WTC11 (cell line): ENCODE data around the gene CMC2. TPM values are rescaled to one million over a fixed set of nuclear protein-coding genes. Genes with fewer than 3 reads are reported as not detected.

ENCODE experiments used
- AR ChIP-seq: fragments of 250-450 bp; sonication (Bioruptor Pico); IDR thresholded peaks from 2 replicates; pipeline ENCODE4 v1.9.0; 2021; ENCODE audit warnings: mild to moderate bottlenecking
- FOXJ3 ChIP-seq: sonication (generic); formaldehyde crosslinking; IDR thresholded peaks from 2 replicates; pipeline ENCODE4 v1.9.0; 2021; ENCODE audit warnings: missing genetic modification reagents, mild to moderate bottlenecking, borderline replicate concordance
- IRF2 ChIP-seq: sonication (generic); formaldehyde crosslinking; IDR thresholded peaks from 2 replicates; pipeline ENCODE4 v1.8.0; 2022; ENCODE audit warnings: low read depth, missing genetic modification reagents, borderline replicate concordance
- KAT7 ChIP-seq: sonication (generic); formaldehyde crosslinking; IDR thresholded peaks from 2 replicates; pipeline ENCODE4 v1.8.1; 2023; ENCODE audit warnings: missing genetic modification reagents, mild to moderate bottlenecking, borderline replicate concordance
- OVOL2 ChIP-seq: fragments of 250-450 bp; sonication (Bioruptor Pico); IDR thresholded peaks from 2 replicates; pipeline ENCODE4 v1.9.0; 2021; ENCODE audit warnings: mild to moderate bottlenecking, borderline replicate concordance
- PRDM15 ChIP-seq: sonication (generic); formaldehyde crosslinking; IDR thresholded peaks from 2 replicates; pipeline ENCODE4 v1.8.0; 2022; ENCODE audit warnings: missing genetic modification reagents
- USF1 ChIP-seq: sonication (generic); formaldehyde crosslinking; IDR thresholded peaks from 2 replicates; pipeline ENCODE4 v1.8.0; 2022; ENCODE audit warnings: mild to moderate bottlenecking, missing genetic modification reagents
- USF2 ChIP-seq: sonication (generic); formaldehyde crosslinking; IDR thresholded peaks from 2 replicates; pipeline ENCODE4 v1.8.1; 2023; ENCODE audit warnings: mild to moderate bottlenecking, missing genetic modification reagents, moderate library complexity
- ZNF532 ChIP-seq: fragments of 250-450 bp; sonication (Bioruptor Pico); IDR thresholded peaks from 2 replicates; pipeline ENCODE4 v1.9.0; 2021; ENCODE audit warnings: mild to moderate bottlenecking, borderline replicate concordance
- ZNF671 ChIP-seq: fragments of 250-450 bp; sonication (Bioruptor Pico); IDR thresholded peaks from 2 replicates; pipeline ENCODE4 v1.8.0; 2021; ENCODE audit warnings: mild to moderate bottlenecking
- total RNA-seq: library from RNA; stranded (reverse); gene quantifications from 3 replicates; pipeline ENCODE4 v1.2.3, GENCODE V29; 2021
- TF ChIP-seq, protein P1 (sequence below): sonication (generic); formaldehyde crosslinking; IDR thresholded peaks from 2 replicates; pipeline ENCODE4 v1.8.0; 2022; ENCODE audit warnings: mild to moderate bottlenecking, missing genetic modification reagents
- TF ChIP-seq, protein P2 (sequence below): sonication (generic); formaldehyde crosslinking; IDR thresholded peaks from 2 replicates; pipeline ENCODE4 v1.8.1; 2023; ENCODE audit warnings: mild to moderate bottlenecking, missing genetic modification reagents

The CMC2 gene
- total RNA-seq, 1 experiment from 2014 or later: 78.9 TPM

- no peak for TF ChIP-seq ZNF532 (CRISPR knock-in tag)
- no peak for TF ChIP-seq FOXJ3 (CRISPR knock-in tag)
- TF ChIP-seq, protein P1, sequence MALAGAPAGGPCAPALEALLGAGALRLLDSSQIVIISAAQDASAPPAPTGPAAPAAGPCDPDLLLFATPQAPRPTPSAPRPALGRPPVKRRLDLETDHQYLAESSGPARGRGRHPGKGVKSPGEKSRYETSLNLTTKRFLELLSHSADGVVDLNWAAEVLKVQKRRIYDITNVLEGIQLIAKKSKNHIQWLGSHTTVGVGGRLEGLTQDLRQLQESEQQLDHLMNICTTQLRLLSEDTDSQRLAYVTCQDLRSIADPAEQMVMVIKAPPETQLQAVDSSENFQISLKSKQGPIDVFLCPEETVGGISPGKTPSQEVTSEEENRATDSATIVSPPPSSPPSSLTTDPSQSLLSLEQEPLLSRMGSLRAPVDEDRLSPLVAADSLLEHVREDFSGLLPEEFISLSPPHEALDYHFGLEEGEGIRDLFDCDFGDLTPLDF (CRISPR knock-in tag): no peak
- no peak for TF ChIP-seq USF2 (CRISPR knock-in tag)
- TF ChIP-seq IRF2 (CRISPR knock-in tag): no peak
- no peak for TF ChIP-seq USF1 (CRISPR knock-in tag)
- TF ChIP-seq OVOL2 (CRISPR knock-in tag): no peak
- no peak for TF ChIP-seq AR
- TF ChIP-seq, protein P2, sequence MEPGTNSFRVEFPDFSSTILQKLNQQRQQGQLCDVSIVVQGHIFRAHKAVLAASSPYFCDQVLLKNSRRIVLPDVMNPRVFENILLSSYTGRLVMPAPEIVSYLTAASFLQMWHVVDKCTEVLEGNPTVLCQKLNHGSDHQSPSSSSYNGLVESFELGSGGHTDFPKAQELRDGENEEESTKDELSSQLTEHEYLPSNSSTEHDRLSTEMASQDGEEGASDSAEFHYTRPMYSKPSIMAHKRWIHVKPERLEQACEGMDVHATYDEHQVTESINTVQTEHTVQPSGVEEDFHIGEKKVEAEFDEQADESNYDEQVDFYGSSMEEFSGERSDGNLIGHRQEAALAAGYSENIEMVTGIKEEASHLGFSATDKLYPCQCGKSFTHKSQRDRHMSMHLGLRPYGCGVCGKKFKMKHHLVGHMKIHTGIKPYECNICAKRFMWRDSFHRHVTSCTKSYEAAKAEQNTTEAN (CRISPR knock-in tag): no peak
- TF ChIP-seq KAT7 (CRISPR knock-in tag): no peak
- TF ChIP-seq PRDM15 (CRISPR knock-in tag): no peak
- no peak for TF ChIP-seq ZNF671 (CRISPR knock-in tag)
- TF ChIP-seq, all 79 proteins: peak for 0
Measured at GRCh38 chr16:80981103-80981502, 25.6 kb downstream of the CMC2 start (continued).
